Stomach (tissue), 4 donors: Measurements from ENCODE around the gene ZDHHC11.
"Not testable (repeated sequence)": the region's sequence is repeated elsewhere in the genome, so short reads cannot be mapped to it uniquely, and the experiment has no call there.

Experiments used
- POLR2A ChIP-seq, 4 donors: fragments of 450-650 bp; IDR thresholded peaks; one replicate each; pipeline ENCODE4 v1.6.1; 2016; ENCODE audit warnings: antibody characterized with exemption in 4 of 4, control low read depth in 2 of 4, mild to moderate bottlenecking in 1 of 4, moderate library complexity in 1 of 4
- POLR2AphosphoS5 ChIP-seq, 3 donors: sonication (generic); formaldehyde crosslinking; IDR thresholded peaks; one replicate each; pipeline ENCODE4 v1.6.1; 2016; ENCODE audit warnings: antibody characterized with exemption in 3 of 3
- TF ChIP-seq, protein P1 (sequence below), 7 experiments: fragments of 450-650 bp in 4 of 7; fragments of 200-600 bp in 3 of 7; sonication (generic) in 3 of 7; IDR thresholded peaks; one replicate each; pipeline ENCODE4 v1.5.1; 2016 to 2019; ENCODE audit warnings: antibody characterized with exemption in 7 of 7, control low read depth in 2 of 7, mild to moderate bottlenecking in 1 of 7

DNA sequence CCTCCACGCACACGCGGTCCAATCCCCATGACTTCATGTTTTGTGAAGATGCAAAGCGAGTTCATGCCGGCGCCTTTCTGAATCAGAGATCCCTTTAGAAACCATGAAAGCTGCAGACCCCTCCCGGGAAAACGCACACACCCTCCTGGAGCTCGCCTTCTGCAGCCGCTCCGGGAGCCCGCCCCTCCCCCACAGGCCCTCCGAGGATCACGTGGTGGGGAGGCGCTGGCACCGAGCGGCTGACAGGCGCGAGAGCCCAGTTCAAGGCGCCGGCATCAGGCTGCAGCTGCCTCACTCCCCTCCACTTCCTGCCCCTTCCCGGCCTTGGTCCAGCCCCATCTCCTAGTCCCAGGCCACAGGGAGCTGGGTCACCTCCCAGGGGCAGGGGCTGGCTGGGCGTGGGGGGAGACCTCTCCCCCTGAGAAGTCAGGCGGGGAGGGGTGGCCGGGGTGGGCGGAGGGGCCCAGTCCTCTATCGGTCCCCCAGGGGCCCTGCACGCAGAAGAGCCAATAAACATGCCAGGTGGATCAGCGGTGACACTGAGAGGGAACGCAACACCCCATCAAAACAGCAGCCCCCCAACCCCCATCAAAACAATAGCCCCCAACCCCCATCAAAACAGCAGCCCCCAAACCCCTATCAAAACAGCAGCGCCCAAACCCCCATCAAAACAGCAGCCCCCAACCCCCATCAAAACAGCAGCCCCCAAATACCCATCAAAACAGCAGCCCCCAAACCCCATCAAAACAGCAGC is 67.6 kb downstream of the ZDHHC11 start:
- TF ChIP-seq POLR2A, POLR2AphosphoS5 (IDR thresholded peaks at IDR 0.05): not testable (repeated sequence)
- TF ChIP-seq, protein P1, sequence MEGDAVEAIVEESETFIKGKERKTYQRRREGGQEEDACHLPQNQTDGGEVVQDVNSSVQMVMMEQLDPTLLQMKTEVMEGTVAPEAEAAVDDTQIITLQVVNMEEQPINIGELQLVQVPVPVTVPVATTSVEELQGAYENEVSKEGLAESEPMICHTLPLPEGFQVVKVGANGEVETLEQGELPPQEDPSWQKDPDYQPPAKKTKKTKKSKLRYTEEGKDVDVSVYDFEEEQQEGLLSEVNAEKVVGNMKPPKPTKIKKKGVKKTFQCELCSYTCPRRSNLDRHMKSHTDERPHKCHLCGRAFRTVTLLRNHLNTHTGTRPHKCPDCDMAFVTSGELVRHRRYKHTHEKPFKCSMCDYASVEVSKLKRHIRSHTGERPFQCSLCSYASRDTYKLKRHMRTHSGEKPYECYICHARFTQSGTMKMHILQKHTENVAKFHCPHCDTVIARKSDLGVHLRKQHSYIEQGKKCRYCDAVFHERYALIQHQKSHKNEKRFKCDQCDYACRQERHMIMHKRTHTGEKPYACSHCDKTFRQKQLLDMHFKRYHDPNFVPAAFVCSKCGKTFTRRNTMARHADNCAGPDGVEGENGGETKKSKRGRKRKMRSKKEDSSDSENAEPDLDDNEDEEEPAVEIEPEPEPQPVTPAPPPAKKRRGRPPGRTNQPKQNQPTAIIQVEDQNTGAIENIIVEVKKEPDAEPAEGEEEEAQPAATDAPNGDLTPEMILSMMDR (IDR thresholded peaks at IDR 0.05) = not testable (repeated sequence)
